Esophagus muscularis mucosa (tissue), 4 donors: ENCODE measurements around the gene SORBS1. TPM values are rescaled to one million over a fixed set of nuclear protein-coding genes. Genes with fewer than 3 reads are reported as not detected.
A peak's percentile ranks its signal among the peaks of the same experiment; 100 is the strongest.

Experiments
- DNase-seq: peaks from one replicate; pipeline ENCODE4 v3.0.0-alpha.2; 2017; ENCODE audit errors: extremely low spot score
- H3K27ac ChIP-seq, 4 donors: fragments of 200-600 bp; sonication (generic); replicated peaks in 1 of 4; 1 replicate in 3 of 4; 2 replicates in 1 of 4; pipeline ENCODE4 v1.5.1; 2016 to 2019; ENCODE audit warnings: mild to moderate bottlenecking in 1 of 4
- H3K27me3 ChIP-seq, 4 donors: fragments of 200-600 bp; sonication (generic); one replicate each; pipeline versions ENCODE4 v1.5.1 to v1.6.0; 2016 to 2019
- H3K36me3 ChIP-seq, 4 donors: fragments of 200-600 bp; sonication (generic); one replicate each; pipeline ENCODE4 v1.5.1; 2016 to 2019
- H3K4me1 ChIP-seq, 4 donors: fragments of 200-600 bp; sonication (generic); one replicate each; pipeline ENCODE4 v1.5.1; 2016 to 2019
- H3K4me3 ChIP-seq, 4 donors: fragments of 200-600 bp; sonication (generic); 1 replicate in 2 of 4; 2 replicates in 2 of 4; pipeline ENCODE4 v1.5.1; 2016 to 2019; ENCODE audit warnings: mild to moderate bottlenecking in 4 of 4, moderate library complexity in 1 of 4
- H3K9me3 ChIP-seq, 4 donors: fragments of 200-600 bp; sonication (generic); 1 replicate in 3 of 4; 2 replicates in 1 of 4; pipeline ENCODE4 v1.5.1; 2016 to 2019
- EP300 ChIP-seq: sonication (generic); formaldehyde crosslinking; IDR thresholded peaks from one replicate; pipeline ENCODE4 v1.6.1; 2017; ENCODE audit warnings: antibody characterized with exemption
- POLR2A ChIP-seq: fragments of 450-650 bp; IDR thresholded peaks from one replicate; pipeline ENCODE4 v1.6.1; 2017; ENCODE audit warnings: antibody characterized with exemption, moderate library complexity, mild to moderate bottlenecking, low read depth
- POLR2AphosphoS5 ChIP-seq, 2 donors: sonication (generic); formaldehyde crosslinking; IDR thresholded peaks; one replicate each; pipeline ENCODE4 v1.6.1; 2017; ENCODE audit warnings: antibody characterized with exemption in 2 of 2
- WGBS: methylation state at CpG from one replicate; pipeline ENCODE4 v1.1.5; 2018; 5-methylcytosine and 5-hydroxymethylcytosine counted together
- intact Hi-C: fragments of 100-400 bp; cut with DNase I; formaldehyde crosslinking; loops from one replicate; pipeline ENCODE4 v1.15.1; 2023
- total RNA-seq, 4 donors: library from RNA; depleted of rRNA; stranded (reverse); fragments of >200 nt; gene quantifications; one replicate each; pipeline versions ENCODE4 v1.1.0 to v1.2.1, GENCODE V29; 2016
- TF ChIP-seq, protein P1 (sequence below), 3 experiments: fragments of 200-600 bp in 2 of 3; fragments of 450-650 bp in 1 of 3; sonication (generic) in 2 of 3; IDR thresholded peaks; one replicate each; pipeline ENCODE4 v1.5.1; 2017 to 2019; ENCODE audit warnings: antibody characterized with exemption in 3 of 3, mild to moderate bottlenecking in 2 of 3, moderate library complexity in 1 of 3

Gene SORBS1
- total RNA-seq, 4 donors from 2014 or later, result 1,569 to 2,231 (median 1,854) TPM

DNA sequence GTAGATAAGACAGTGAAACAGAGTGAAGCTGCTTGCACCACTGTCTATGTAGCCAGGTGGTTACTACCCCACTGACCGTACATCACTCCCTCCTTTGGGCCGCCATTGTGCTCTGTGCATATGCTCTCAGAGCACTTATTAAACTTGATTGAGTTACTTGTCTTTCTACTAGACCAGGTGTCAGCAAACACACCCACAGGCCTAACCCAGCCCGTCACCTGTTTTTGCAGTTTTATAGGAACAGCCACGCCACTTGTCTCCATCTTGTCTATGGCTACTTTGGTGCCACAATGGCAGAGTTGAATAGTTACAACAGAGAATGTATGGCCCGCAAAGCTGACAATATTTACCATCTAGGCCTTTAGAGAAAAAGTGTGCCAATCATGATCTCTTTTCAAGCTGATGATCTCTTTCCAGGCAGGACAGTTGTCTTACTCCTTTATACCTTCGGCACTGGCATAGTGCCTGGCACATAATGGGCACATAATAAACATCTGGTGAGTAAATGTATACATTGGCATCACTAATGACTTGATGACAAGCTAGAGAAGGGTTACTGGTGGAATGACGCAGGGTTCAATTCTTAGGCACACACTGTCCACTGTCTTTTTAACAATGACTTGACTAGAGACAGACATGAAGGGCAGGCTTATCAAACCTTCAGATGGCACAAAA is 36.7 kb downstream of the SORBS1 start:
- TF ChIP-seq, protein P1, sequence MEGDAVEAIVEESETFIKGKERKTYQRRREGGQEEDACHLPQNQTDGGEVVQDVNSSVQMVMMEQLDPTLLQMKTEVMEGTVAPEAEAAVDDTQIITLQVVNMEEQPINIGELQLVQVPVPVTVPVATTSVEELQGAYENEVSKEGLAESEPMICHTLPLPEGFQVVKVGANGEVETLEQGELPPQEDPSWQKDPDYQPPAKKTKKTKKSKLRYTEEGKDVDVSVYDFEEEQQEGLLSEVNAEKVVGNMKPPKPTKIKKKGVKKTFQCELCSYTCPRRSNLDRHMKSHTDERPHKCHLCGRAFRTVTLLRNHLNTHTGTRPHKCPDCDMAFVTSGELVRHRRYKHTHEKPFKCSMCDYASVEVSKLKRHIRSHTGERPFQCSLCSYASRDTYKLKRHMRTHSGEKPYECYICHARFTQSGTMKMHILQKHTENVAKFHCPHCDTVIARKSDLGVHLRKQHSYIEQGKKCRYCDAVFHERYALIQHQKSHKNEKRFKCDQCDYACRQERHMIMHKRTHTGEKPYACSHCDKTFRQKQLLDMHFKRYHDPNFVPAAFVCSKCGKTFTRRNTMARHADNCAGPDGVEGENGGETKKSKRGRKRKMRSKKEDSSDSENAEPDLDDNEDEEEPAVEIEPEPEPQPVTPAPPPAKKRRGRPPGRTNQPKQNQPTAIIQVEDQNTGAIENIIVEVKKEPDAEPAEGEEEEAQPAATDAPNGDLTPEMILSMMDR (IDR thresholded peaks at IDR 0.05), result no peak
- TF ChIP-seq EP300 (peak; percentile 1), POLR2AphosphoS5 (IDR thresholded peaks at IDR 0.05) (peak in 1 of 2 donors; percentile 34), POLR2A (no peak)
- Histone ChIP-seq H3K27me3 (no peaks in the 10 kb centered on the region), H3K4me1 (peaks cover 73 to 99% (median 98%) of the 10 kb centered on the region in 4 donors), H3K9me3 (no peaks in the 10 kb centered on the region), H3K36me3 (no peaks in the 10 kb centered on the region), H3K4me3 (no peak overlapping the region), H3K27ac (peak overlapping the region; percentile 91 to 97 (median 96))
- 79% methylated on average over 7 of the region's 7 CpGs for WGBS
- intact Hi-C loops, result no loop called here
- DNase-seq, result no peak

DNA sequence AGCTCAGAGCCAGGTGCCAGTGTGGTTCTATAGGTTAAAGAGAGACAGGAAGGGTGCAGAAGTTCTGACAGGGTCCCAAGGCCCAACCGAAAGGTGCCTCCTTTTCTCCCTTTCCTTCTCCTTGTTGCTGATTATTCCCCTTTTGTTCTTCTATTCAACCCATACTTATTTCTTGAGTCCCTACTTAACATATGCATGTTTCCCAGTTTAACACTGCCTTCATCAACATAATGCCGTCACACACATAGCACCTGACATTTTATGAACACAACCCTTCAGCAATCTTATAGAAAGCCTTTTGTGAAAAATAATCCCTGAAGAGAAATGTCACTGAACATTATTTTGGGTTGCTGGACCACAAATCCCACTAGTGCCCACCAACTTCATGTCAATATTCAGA is 39.1 kb downstream of the SORBS1 start:
- Histone ChIP-seq H3K27me3 (no peaks in the 10 kb centered on the region), H3K4me1 (peaks cover 75 to 99% (median 97%) of the 10 kb centered on the region in 4 donors), H3K27ac (peak overlapping the region; percentile 91 to 97 (median 96)), H3K9me3 (no peaks in the 10 kb centered on the region), H3K4me3 (no peak overlapping the region), H3K36me3 (no peaks in the 10 kb centered on the region)
- TF ChIP-seq EP300 (no peak), POLR2AphosphoS5 (IDR thresholded peaks at IDR 0.05) (no peak), POLR2A (no peak)
- TF ChIP-seq, protein P1 (IDR thresholded peaks at IDR 0.05), result no peak
- intact Hi-C loops, result no loop called here
- 78% methylated on average over 2 of the region's 2 CpGs for WGBS
- no peak for DNase-seq

DNA sequence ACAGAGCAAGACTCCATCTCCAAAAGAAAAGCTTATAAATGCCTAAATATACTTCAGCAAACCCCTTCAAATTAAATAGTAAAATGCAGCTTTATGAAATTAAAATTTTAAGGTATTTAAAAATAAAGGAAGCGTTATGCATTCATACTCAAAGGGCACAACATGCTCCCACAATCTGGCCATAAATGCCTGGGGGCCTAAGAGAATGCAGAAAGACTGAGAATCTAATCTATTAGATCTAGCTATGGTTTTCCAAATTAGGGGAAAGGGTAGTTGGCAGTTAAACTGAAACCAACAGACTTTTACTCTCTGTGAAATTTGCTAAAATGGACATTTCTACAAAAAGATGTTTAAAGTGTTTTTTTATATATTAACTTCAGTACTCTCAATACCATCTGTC is 40.6 kb downstream of the SORBS1 start:
- Histone ChIP-seq H3K36me3 (no peaks in the 10 kb centered on the region), H3K27ac (peak overlapping the region; percentile 91 to 97 (median 96)), H3K27me3 (no peaks in the 10 kb centered on the region), H3K4me1 (peaks cover 73 to 99% (median 97%) of the 10 kb centered on the region in 4 donors), H3K9me3 (no peaks in the 10 kb centered on the region), H3K4me3 (no peak overlapping the region)
- intact Hi-C loops, result no loop called here
- TF ChIP-seq POLR2AphosphoS5 (IDR thresholded peaks at IDR 0.05), result no peak
- TF ChIP-seq, protein P1 (IDR thresholded peaks at IDR 0.05), result no peak
- no peak for TF ChIP-seq EP300
- no peak for TF ChIP-seq POLR2A
- 75% methylated on average over 1 of the region's 1 CpG for WGBS
- no peak for DNase-seq

DNA sequence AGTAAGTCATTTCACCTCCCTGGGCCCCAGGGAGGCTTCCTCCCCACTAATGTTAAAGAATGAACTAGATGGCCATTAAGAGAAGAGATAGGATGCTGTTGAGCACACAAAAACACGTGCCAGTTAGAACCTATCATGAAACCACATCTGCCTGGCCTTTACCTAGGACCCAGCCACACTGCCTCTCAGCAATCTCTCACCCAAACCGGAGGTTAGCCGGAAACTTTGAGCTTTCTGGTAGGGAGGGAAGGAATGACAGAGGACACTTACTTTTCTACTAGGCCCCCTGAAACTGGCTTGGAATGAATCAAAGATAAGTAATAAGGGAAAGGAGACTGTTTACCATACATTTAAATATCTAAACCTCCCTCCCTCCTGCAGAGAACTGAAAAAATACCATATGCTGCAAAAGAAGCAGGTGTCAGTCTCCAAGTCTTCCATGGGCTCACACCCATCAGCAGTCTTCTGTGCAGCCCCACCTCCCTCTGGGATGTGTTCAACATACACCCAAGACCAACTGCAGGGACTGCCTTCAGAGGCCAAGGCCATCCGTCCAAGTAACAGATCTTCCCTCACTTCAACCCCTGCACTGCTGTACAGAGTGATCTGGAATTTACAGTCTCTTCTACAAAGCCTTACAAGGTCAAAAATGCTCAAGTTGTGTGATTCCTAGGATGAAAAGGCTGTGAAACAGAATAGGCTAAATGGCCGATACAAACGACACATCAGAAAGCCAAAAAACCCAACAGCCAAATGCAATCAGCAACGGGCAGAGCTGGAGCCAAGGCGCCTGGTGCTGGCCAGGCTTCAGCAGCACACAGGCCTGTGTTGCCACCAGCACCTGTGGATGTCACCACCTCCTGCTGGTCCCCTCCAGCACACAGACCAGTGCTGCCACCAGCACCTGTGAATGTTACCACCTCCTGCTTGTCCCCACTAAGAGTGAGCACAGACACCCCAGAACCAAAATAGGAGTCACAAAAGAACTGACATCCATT is 42.4 kb downstream of the SORBS1 start:
- Histone ChIP-seq H3K27ac (peak overlapping the region; percentile 91 to 97 (median 96)), H3K4me1 (peaks cover 73 to 99% (median 96%) of the 10 kb centered on the region in 4 donors), H3K9me3 (no peaks in the 10 kb centered on the region), H3K27me3 (no peaks in the 10 kb centered on the region), H3K4me3 (peak overlapping the region; percentile 3 to 23 (median 18)), H3K36me3 (no peaks in the 10 kb centered on the region)
- DNase-seq, result no peak
- intact Hi-C loops, result no loop called here
- TF ChIP-seq EP300 (peak; percentile 30), POLR2A (no peak), POLR2AphosphoS5 (IDR thresholded peaks at IDR 0.05) (peak; percentile 67 to 81)
- 50% methylated on average over 8 of the region's 8 CpGs for WGBS
